GM19351 (cell line): Measurements from ENCODE around the gene FAM184B.

ENCODE experiments used
- ATAC-seq: cut with Tn5 transposase; IDR thresholded peaks from one replicate; pipeline ENCODE4 v1.9.1; 2021; ENCODE audit warnings: mild to moderate bottlenecking, moderate library complexity; ENCODE audit not compliant: unreplicated experiment

Gene FAM184B

GRCh38 chr4:17781300-17782287 lies at the start of gene FAM184B:
Gene FAM184B, minus strand, starts transcription at chr4:17781621. Its CDS starts 322 bp downstream, at chr4:17781299.
- ATAC-seq, result no peak

GRCh38 chr4:17823871-17824669 lies 42.6 kb upstream of the FAM184B start:
- no peak for ATAC-seq

GRCh38 chr4:17817027-17817426 lies 35.6 kb upstream of the FAM184B start:
- peak; percentile 80 for ATAC-seq

GRCh38 chr4:17816142-17816541 lies 34.7 kb upstream of the FAM184B start:
- no peak for ATAC-seq

GRCh38 chr4:17814140-17814539 lies 32.7 kb upstream of the FAM184B start:
- ATAC-seq, result no peak

- ATAC-seq, result no peak
Observed at GRCh38 chr4:17812801-17813200, 31.4 kb upstream of the FAM184B start.

- ATAC-seq, result no peak
Observed at GRCh38 chr4:17812125-17812524, 30.7 kb upstream of the FAM184B start.

GRCh38 chr4:17811078-17811603 lies 29.7 kb upstream of the FAM184B start:
- ATAC-seq, result peak; percentile 25

GRCh38 chr4:17810260-17811077 lies 29.0 kb upstream of the FAM184B start, which contains the start of the genes DCAF16 and NCAPG:
Gene DCAF16, minus strand, starts transcription at chr4:17810757. Its CDS starts 6,616 bp downstream, at chr4:17804141.
Gene NCAPG, plus strand, starts transcription at chr4:17810979. Its CDS starts 99 bp downstream, at chr4:17811078.
- ATAC-seq, result peak; percentile 84

GRCh38 chr4:17809667-17810066 lies 28.2 kb upstream of the FAM184B start:
- ATAC-seq, result no peak

GRCh38 chr4:17807446-17807845 lies 26.0 kb upstream of the FAM184B start:
- no peak for ATAC-seq

GRCh38 chr4:17805580-17806155 lies 24.2 kb upstream of the FAM184B start:
- peak; percentile 17 for ATAC-seq

- peak; percentile 54 for ATAC-seq
Observed at GRCh38 chr4:17797808-17798207, 16.4 kb upstream of the FAM184B start.

GRCh38 chr4:17794730-17795129 lies 13.3 kb upstream of the FAM184B start:
- ATAC-seq, result no peak

GRCh38 chr4:17788956-17789355 lies 7.5 kb upstream of the FAM184B start:
- no peak for ATAC-seq

GRCh38 chr4:17787315-17787714 lies 5.9 kb upstream of the FAM184B start:
- no peak for ATAC-seq

- no peak for ATAC-seq
Observed at GRCh38 chr4:17786567-17786966, 5.1 kb upstream of the FAM184B start.

GRCh38 chr4:17785858-17786257 lies 4.4 kb upstream of the FAM184B start:
- no peak for ATAC-seq

- no peak for ATAC-seq
Observed at GRCh38 chr4:17780501-17781299, 721 bp downstream of the FAM184B start.
